ENCODE data around the gene STRAP.
"Not testable (repeated sequence)": the region's sequence is repeated elsewhere in the genome, so short reads cannot be mapped to it uniquely, and the experiment has no call there.

- TF ChIP-seq CTCF (IDR thresholded peaks at IDR 0.05; ENCODE audit: borderline replicate concordance, extremely low read depth, low read length, poor library complexity, severe bottlenecking); EZH2 (IDR thresholded peaks at IDR 0.05; ENCODE audit: borderline replicate concordance, low read depth, low read length, severe bottlenecking): not testable (repeated sequence)
Measured at GRCh38 chr12:15874556-15875145, 7.5 kb upstream of the STRAP start.
